ENCODE data around the gene SNX32. TPM values are rescaled to one million over a fixed set of nuclear protein-coding genes. Genes with fewer than 3 reads are reported as not detected.

The SNX32 gene
- total and polyA plus RNA-seq, 2 of the 13 experiments (the other 11 are each of a cell fraction or from before 2014, with no cell fraction given): 0.09 to 0.34 TPM

GRCh38 chr11:65849771-65850216 lies 16.0 kb downstream of the SNX32 start (continued):
- no peak for TF ChIP-seq ZBTB40 (IDR thresholded peaks at IDR 0.05)
- peak; percentile 41; the same call in 1 of the 2 replicates for TF ChIP-seq ZBTB40 (CRISPR knock-in tag; IDR thresholded peaks at IDR 0.05)
- TF ChIP-seq HINFP (CRISPR knock-in tag; IDR thresholded peaks at IDR 0.05; ENCODE audit: low read depth): no peak
- no peak for TF ChIP-seq ZNF124 (CRISPR knock-in tag; IDR thresholded peaks at IDR 0.05)
- TF ChIP-seq FLYWCH1 (CRISPR knock-in tag; IDR thresholded peaks at IDR 0.05): no peak
- 0 out of 2 replicates have a peak, but pooled peaks have one; percentile 39 for TF ChIP-seq ZNF230 (CRISPR knock-in tag; IDR thresholded peaks at IDR 0.05)
- no peak for TF ChIP-seq MIXL1 (CRISPR knock-in tag; IDR thresholded peaks at IDR 0.05)
- no peak for TF ChIP-seq ZNF841 (CRISPR knock-in tag; IDR thresholded peaks at IDR 0.05; ENCODE audit: borderline replicate concordance)
- no peak for TF ChIP-seq MATR3 (CRISPR knock-in tag; IDR thresholded peaks at IDR 0.05)
- TF ChIP-seq ZNF580 (CRISPR knock-in tag; IDR thresholded peaks at IDR 0.05; ENCODE audit: borderline replicate concordance, low read depth): no peak
- TF ChIP-seq CREB3 (CRISPR knock-in tag; IDR thresholded peaks at IDR 0.05): no peak
- no peak for TF ChIP-seq CTCF (CRISPR knock-in tag; IDR thresholded peaks at IDR 0.05)
- TF ChIP-seq ZNF263 (CRISPR knock-in tag; IDR thresholded peaks at IDR 0.05): 0 out of 2 replicates have a peak, but pooled peaks have one; percentile 37
- TF ChIP-seq HDAC6 (IDR thresholded peaks at IDR 0.05; ENCODE audit: low read depth, low read length): no peak
- peak; percentile 4; the same call in 1 of the 2 replicates for TF ChIP-seq HNRNPL (IDR thresholded peaks at IDR 0.05; ENCODE audit: low read depth, low read length)
- no peak for TF ChIP-seq ELK4 (CRISPR knock-in tag; IDR thresholded peaks at IDR 0.05; ENCODE audit: borderline replicate concordance)
